ENCODE results near the gene MPPE1.
"Not testable (repeated sequence)": the region's sequence is repeated elsewhere in the genome, so short reads cannot be mapped to it uniquely, and the experiment has no call there.

The MPPE1 gene

DNA sequence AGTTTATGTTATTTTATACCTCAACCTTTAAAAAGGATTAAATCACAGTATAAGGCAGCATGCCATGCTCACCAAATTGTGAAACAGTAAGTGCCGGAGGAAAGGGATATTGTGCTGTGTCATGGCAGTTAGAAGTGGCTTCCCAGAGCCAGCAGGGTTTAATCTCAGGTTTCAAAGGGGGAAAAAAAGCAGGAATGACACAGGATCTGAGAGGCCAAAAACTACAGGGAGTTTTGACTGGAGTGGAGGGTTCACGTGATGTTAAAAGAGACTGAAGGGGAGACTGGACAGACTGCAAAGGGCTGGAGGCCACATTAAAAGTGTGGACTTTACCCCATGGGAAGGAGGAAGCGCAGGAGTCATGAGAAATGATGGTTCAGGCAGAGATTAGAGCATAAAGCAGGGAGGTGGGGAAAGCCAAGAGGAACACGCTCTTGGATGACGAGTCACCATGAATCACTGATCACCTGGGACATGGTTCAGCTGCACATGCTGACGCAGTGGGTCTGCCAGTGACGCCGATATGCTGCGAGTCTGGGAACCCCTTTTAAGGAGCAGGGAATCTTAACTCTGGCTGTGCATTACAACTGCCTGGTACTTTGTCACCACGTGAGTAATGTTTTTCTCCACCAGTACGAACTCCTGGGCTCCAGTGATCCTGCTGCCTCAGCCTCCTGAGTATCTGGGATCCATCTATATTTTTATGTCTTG, 50.8 kb downstream of the MPPE1 start:
- DNase-seq (ENCODE audit: low spot score) = no peak

GRCh38 chr18:11854554-11854953, 53.6 kb downstream of the MPPE1 start:
- not testable (repeated sequence) for DNase-seq (ENCODE audit: low spot score)

- peak; percentile 37 for DNase-seq (ENCODE audit: low spot score)
Observed at GRCh38 chr18:11851806-11852337, 56.2 kb downstream of the MPPE1 start.

DNA sequence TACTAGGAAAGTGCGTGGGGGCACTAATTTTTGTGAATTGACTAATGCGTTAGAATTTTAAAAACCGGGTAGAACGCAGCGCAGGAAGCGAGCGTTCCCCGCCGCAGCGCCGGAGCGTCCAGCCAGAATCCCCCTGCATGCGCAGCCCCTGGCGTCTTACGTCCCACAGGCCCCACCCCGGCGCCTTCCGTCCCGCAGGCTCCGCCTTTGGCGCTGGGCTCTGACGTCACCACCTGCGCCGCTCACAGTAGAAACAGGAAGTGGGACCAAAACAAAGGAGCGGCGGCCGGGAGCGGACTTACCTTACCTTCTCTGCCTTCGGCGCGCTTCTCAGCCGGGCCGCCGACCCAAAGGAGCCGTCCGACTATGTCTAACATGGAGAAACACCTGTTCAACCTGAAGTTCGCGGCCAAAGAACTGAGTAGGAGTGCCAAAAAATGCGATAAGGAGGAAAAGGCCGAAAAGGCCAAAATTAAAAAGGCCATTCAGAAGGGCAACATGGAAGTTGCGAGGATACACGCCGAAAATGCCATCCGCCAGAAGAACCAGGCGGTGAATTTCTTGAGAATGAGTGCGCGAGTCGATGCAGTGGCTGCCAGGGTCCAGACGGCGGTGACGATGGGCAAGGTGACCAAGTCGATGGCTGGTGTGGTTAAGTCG, 56.8 kb downstream of the MPPE1 start, which contains the start of gene CHMP1B:
Gene CHMP1B (plus strand): TSS at position 268 of the 660 bp plus-strand sequence. CDS start 99 bp downstream, at position 367.
- peak; percentile 96 for DNase-seq (ENCODE audit: low spot score)

DNA sequence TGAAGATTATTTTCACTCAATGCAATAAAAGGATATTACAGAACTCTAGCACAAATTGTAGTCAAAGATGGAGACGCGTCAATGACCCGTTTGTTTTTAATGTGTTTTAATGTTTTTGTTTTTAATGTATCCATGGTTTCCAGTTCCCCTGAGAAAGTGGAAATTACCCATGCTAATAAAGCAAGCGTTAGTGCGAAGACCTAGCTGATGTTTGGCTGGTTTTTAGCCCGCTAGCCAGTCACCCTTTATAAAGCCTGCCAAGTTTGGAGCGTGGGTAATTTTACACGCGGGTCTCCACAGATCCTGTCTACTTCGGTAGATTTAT, 57.3 kb downstream of the MPPE1 start:
- no peak for DNase-seq (ENCODE audit: low spot score)

DNA sequence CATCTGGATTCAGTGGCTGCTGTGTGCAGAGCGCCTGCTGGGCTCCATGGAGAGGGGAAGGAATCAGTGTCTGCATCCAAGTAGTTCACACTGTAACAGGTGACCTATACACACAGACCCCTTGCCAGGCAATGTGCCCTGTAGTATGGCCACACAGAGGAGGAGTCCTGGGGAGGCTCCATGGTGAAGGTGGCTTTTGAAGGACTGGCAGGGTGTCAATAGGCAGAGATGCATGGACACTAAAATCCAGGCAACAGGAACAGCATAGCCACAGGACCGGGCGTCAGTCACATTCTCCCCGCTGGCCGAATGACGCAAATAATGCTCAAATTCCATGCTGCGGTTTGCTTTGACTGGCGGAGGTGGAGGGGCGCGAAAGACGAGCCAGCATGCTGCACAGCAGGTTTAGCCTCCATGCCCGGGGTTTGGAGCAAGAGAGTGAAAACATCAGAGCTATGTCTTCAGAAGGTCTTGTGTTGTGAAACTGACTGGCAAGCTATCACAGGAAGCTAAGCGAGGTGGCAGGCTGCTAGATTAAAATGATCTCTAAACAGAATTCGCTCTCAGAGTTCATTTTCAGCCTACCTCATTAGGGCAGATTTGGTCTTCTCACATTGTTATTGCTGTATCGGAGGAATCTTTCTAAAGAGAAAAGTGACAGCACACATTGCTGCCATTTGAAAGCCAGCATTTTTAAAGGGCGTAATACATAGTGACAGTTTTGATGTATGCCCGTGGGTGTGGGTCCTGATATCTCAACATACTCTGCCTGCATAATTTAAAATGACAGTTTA, 58.1 kb downstream of the MPPE1 start:
- DNase-seq (ENCODE audit: low spot score) = peak; percentile 57

DNA sequence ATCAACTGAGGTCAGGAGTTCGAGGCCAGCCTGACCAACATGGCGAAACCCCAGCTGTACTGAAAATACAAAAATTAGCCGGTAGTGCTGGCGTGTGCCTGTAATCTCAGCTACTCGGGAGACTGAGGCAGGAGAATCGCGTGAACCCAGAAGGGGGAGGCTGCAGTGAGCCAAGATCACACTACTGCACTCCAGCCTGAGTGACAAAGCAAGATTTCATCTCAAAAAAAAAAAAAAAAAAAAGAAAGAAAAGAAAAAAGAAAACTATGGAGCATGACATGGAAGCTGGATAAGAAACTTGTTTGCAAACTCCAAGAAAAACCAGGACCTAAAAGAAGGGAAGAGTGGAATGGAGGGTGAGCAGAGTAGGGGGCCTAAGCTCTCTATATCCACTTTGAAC, 58.8 kb downstream of the MPPE1 start:
- DNase-seq (ENCODE audit: low spot score) = no peak

DNA sequence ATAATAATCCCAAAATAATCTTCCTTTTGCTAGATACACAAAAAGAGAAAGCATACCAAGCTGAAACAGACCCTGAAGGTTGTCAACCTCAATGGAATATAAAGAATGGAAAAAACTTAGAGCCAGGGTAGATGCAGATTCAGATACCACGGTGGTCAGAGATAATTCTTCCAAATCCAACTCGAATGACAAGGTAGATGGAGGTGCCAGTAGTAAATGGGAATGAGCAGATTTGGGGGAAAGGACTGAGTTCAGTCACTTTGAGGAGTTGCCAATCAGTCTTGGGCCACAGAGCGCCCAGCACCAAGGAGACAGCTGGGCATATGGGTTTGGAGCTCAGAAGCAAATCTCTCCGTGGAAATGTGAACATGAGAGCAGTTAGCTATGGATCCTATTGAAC, 60.3 kb downstream of the MPPE1 start:
- no peak for DNase-seq (ENCODE audit: low spot score)

DNA sequence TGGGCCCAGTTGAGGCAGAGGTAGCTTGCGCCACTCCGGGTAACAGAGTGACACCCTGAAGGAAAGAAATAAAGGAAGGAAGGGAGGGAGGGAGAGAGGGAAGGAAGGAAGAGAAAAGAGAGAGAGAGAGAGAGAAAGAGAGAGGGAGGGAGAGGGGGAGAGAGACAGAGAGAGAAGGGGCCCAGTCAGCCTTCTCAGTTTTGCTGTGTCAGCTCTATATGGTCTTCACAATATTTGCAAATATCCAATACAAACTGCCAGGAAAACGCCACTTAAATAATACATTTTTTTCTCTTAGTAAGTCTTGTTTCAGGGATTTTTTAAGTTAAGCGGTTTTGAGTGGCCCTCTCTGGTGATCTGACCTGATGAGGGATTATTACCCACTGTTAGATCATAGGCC, 62.5 kb downstream of the MPPE1 start:
- no peak for DNase-seq (ENCODE audit: low spot score)

- DNase-seq (ENCODE audit: low spot score) = no peak
Observed at GRCh38 chr18:11844436-11844835, 63.7 kb downstream of the MPPE1 start.

GRCh38 chr18:11842562-11842961, 65.6 kb downstream of the MPPE1 start:
- DNase-seq (ENCODE audit: low spot score) = no peak

GRCh38 chr18:11840493-11840892, 67.6 kb downstream of the MPPE1 start:
- DNase-seq (ENCODE audit: low spot score) = no peak

DNA sequence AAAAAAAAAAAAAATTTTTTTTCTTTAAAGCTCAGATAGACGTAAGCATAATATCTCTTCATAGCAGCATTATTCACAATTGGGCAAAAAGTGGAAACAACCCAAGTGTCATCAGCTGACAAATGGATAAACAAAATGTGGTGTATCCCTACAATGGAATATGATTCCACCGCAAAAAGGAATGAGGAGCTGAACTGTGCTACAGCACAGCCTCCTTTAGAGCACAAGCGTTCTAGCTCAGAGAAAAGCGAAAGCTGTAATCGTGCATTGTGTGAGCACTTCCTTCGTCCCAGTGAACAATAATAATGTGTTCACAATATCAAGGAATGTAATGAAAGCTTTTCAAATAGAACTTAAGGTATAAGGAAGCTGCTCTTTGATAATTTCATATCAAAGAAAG, 68.6 kb downstream of the MPPE1 start:
- no peak for DNase-seq (ENCODE audit: low spot score)

GRCh38 chr18:11834772-11835171, 73.3 kb downstream of the MPPE1 start:
- DNase-seq (ENCODE audit: low spot score) = no peak
